Activated CD8-positive, alpha-beta memory T cell treated with anti-CD3 and anti-CD28 coated beads, Interleukin-2, amount 10 ng/mL, durations not matched to agents 7 days and 5 days (primary cell): ENCODE results near the gene FBXO11. TPM values are rescaled to one million over a fixed set of nuclear protein-coding genes. Genes with fewer than 3 reads are reported as not detected.

Experiments
- ATAC-seq: fragments of 150-1000 bp; cut with Tn5 transposase; one replicate; pipeline ENCODE4 v1.10.0; 2021; ENCODE audit warnings: moderate library complexity
- CTCF ChIA-PET: fragments of 350-600 bp; sonication (Branson Sonifier 250); formaldehyde crosslinking; loops from one replicate; lab custom pipeline; 2021; ENCODE audit warnings: antibody characterized with exemption; lab: Charles Lee
- DNase-seq: peaks from one replicate; pipeline ENCODE4 v3.0.0-alpha.2; 2020
- H3K27ac Mint-ChIP-seq: one replicate; pipeline ENCODE4 v1.8.0; 2021; ENCODE audit warnings: mild to moderate bottlenecking, mixed read lengths
- H3K27me3 Mint-ChIP-seq: one replicate; pipeline ENCODE4 v1.8.0; 2021; ENCODE audit warnings: mixed read lengths
- H3K36me3 Mint-ChIP-seq: one replicate; pipeline ENCODE4 v1.8.0; 2021; ENCODE audit warnings: mild to moderate bottlenecking, mixed read lengths
- H3K4me1 Mint-ChIP-seq: one replicate; pipeline ENCODE4 v1.8.0; 2021; ENCODE audit warnings: mixed read lengths
- H3K4me3 Mint-ChIP-seq: one replicate; pipeline ENCODE4 v1.8.0; 2021; ENCODE audit warnings: mild to moderate bottlenecking, moderate library complexity, mixed read lengths
- H3K9me3 Mint-ChIP-seq: one replicate; pipeline ENCODE4 v1.8.0; 2022; ENCODE audit warnings: low read depth, mixed read lengths
- total RNA-seq, 2 experiments: library from RNA; stranded (reverse); gene quantifications; one replicate each; pipeline ENCODE4 v1.2.3, GENCODE V29; 2021

The FBXO11 gene
- total RNA-seq, 2 experiments from 2014 or later: 49.8 to 52.7 TPM

DNA sequence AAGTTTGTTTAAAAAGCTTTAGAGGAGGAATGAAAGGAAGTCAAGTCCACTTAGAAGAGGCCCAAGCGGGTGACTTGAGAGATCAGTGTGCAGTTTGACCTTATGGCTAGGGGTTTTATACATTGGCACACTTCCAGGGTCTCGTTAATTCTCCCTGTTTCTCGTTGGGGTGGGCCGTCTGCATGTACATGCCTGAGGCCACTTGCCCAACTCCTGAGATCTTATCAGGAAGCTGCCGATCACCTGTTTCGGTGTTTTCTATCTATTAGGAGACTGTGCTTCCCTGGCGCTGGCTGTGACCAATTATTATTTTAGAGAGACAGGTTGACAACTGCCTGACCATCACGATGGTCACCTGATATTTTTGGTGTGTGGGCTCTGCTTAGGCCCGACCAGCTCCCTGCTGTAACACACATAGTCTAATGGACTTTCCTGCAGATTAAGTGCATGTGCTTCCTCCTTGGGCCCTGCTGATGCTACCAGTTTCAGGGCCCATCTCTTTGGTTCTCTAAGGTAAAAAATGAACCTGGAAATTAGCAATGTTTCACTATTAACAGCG lies 154.4 kb downstream of the FBXO11 start:
- ATAC-seq: peak; percentile 38
- Mint-ChIP-seq H3K9me3 (peaks cover 2% of the 10 kb centered on the region), H3K27ac (peak overlapping the region; percentile 88)

DNA sequence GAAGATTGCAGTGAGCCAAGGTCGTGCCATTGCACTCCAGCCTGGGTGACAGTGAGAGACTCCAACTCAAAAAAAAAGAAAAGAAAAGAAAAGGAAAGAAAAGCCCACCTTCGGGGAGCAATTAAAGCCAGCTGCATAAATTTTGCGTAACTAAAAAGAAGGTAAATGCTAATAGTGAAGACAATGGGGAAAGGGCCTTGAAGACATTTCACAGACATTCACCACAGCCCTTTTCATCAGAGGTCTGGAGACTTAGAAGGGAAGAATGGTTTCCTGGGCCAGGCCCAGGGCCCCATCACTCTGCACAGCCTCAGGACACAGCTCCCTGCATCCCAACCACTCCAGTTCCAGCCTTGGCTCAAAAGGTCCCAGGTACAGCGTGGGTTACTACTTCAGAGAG lies 158.4 kb downstream of the FBXO11 start:
- H3K4me1 Mint-ChIP-seq: peaks cover 21% of the 10 kb centered on the region
- peaks cover 2% of the 10 kb centered on the region for H3K9me3 Mint-ChIP-seq
- no peak overlapping the region for H3K27ac Mint-ChIP-seq
- DNase-seq (no peak), ATAC-seq (no peak)
- H3K27me3 Mint-ChIP-seq: peaks cover 11% of the 10 kb centered on the region
- H3K4me3 Mint-ChIP-seq: no peak overlapping the region
- H3K36me3 Mint-ChIP-seq: peaks cover 9% of the 10 kb centered on the region
- CTCF ChIA-PET: no interaction called here

More for the DNA sequence above, 154.4 kb downstream of the FBXO11 start:
- Mint-ChIP-seq H3K27me3 (peaks cover under 1% of the 10 kb centered on the region), H3K4me3 (peak overlapping the region; percentile 47), H3K36me3 (peaks cover 7% of the 10 kb centered on the region), H3K4me1 (peaks cover 12% of the 10 kb centered on the region)
- DNase-seq: no peak
- CTCF ChIA-PET: interaction anchor here (1.8 to 2.8 kb wide), 3 partner anchors 15 to 31 kb away, joined by 8 to 12 read pairs (median 11); partner anchors contain the start of gene MSH6

DNA sequence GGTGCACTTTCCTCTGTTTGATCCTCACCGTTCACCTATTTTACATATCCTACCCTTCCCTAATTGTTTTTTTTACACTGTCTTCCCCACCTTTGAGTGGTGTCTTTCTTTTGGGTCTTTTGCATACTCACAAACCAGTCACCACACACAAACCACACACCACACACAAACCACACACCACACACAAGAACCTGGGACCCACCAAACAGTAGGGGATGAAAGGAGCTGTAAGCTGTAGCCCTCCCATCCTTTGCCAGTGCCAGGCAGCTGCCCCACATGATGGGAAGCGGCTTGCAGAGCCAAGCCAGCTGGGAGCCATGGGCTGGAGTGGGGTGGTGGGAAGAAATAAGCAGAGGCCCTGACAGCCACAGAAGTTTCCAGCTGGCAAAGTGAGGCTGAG lies 162.2 kb downstream of the FBXO11 start:
- ATAC-seq: no peak
- Mint-ChIP-seq H3K36me3 (peaks cover 5% of the 10 kb centered on the region), H3K27ac (no peak overlapping the region), H3K9me3 (peaks cover 2% of the 10 kb centered on the region), H3K27me3 (peaks cover 11% of the 10 kb centered on the region), H3K4me1 (peaks cover 20% of the 10 kb centered on the region), H3K4me3 (no peak overlapping the region)
- CTCF ChIA-PET: interaction anchor here (2.6 kb wide), 1 partner anchor 9 kb away, joined by 7 read pairs; no protein-coding TSS in a partner anchor
- DNase-seq: no peak

DNA sequence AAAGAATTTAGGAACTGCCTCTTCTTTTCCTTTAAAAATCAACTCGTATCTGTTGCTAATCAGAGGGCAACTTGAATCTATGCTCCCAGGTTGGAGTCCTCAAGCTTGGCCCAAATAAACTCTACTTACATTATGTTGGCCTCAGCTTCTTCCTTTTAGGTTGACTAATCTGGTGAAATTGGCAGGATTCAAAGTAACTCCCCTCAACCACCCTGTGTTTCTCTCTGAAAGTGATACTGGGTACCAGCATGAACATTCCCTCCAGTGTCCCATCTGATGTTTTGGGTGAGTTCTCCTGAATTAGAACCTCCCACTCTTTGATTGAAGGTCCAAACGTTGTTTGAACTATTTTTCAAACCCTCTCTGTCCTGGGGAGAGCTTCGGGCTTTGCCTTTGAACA lies 164.7 kb downstream of the FBXO11 start:
- no peaks in the 10 kb centered on the region for H3K9me3 Mint-ChIP-seq
- H3K36me3 Mint-ChIP-seq: peaks cover 2% of the 10 kb centered on the region
- no peak for DNase-seq
- H3K4me3 Mint-ChIP-seq: no peak overlapping the region
- H3K4me1 Mint-ChIP-seq: peaks cover 20% of the 10 kb centered on the region
- no peak for ATAC-seq
- H3K27ac Mint-ChIP-seq: no peak overlapping the region
- CTCF ChIA-PET: interaction anchor here (1.2 kb wide), 1 partner anchor 26 kb away, joined by 4 read pairs; no protein-coding TSS in a partner anchor
- peaks cover 7% of the 10 kb centered on the region for H3K27me3 Mint-ChIP-seq

DNA sequence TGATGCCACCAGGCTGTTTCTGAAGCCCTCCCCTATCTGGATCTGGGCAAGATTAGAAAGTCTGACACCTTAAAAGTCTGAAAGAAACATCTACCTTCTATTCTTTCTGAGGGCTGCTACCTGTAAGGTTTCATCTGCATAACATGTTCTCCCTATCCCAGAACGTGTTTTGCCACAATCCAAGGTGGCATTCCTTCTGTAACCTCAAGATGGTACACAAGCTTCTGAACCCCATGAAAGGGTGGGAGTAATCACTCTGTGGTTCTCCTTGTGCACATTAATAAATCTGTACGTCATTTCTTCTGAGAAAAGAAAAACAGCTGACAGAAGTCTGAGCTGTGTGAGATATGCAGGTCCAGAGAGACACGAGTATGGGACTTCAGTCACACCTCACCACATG lies 165.2 kb downstream of the FBXO11 start:
- Mint-ChIP-seq H3K9me3 (no peaks in the 10 kb centered on the region), H3K36me3 (peaks cover 2% of the 10 kb centered on the region), H3K27me3 (peaks cover 6% of the 10 kb centered on the region), H3K4me3 (no peak overlapping the region), H3K27ac (no peak overlapping the region), H3K4me1 (peaks cover 20% of the 10 kb centered on the region)
- DNase-seq (no peak), ATAC-seq (no peak)
- CTCF ChIA-PET: interaction anchor here (1.2 kb wide), 1 partner anchor 27 kb away, joined by 4 read pairs; no protein-coding TSS in a partner anchor

Other genes starting within 250 kb of the FBXO11 start
- gene MSH6, start 123.4 kb downstream of the FBXO11 start, total RNA-seq: 100 to 1,000 TPM in 1 of 2 experiments, 10 to 100 TPM in 1; 93.8 to 103 TPM